Measurements from ENCODE around the gene ANKRD37. TPM values are rescaled to one million over a fixed set of nuclear protein-coding genes. Genes with fewer than 3 reads are reported as not detected.

Gene ANKRD37
- total RNA-seq, 1 experiment from 2014 or later: 5.1 TPM

- ChIA-PET POLR2A (no interaction called here), CTCF (no interaction called here)
- Histone ChIP-seq H3K36me3 (ENCODE audit: control insufficient read depth, insufficient read depth, low read length) (no peaks in the 10 kb centered on the region; the same call in none of the 2 replicates), H3K27ac (ENCODE audit: low read length) (peak overlapping the region; percentile 85), H3K4me1 (ENCODE audit: control insufficient read depth, insufficient read depth, low read length) (no peaks in the 10 kb centered on the region; the same call in 1 of the 2 replicates), H3K4me3 (ENCODE audit: low read depth in 2 of 2, low read length in 2 of 2) (peak overlapping the region; percentile 79 to 91), H3K9me3 (ENCODE audit: control insufficient read depth, insufficient read depth, low read depth, low read length) (no peaks in the 10 kb centered on the region), H3K27me3 (ENCODE audit: control insufficient read depth, insufficient read depth, low read length) (no peaks in the 10 kb centered on the region)
- ATAC-seq: peak; percentile 41
- TF ChIP-seq, protein P1, sequence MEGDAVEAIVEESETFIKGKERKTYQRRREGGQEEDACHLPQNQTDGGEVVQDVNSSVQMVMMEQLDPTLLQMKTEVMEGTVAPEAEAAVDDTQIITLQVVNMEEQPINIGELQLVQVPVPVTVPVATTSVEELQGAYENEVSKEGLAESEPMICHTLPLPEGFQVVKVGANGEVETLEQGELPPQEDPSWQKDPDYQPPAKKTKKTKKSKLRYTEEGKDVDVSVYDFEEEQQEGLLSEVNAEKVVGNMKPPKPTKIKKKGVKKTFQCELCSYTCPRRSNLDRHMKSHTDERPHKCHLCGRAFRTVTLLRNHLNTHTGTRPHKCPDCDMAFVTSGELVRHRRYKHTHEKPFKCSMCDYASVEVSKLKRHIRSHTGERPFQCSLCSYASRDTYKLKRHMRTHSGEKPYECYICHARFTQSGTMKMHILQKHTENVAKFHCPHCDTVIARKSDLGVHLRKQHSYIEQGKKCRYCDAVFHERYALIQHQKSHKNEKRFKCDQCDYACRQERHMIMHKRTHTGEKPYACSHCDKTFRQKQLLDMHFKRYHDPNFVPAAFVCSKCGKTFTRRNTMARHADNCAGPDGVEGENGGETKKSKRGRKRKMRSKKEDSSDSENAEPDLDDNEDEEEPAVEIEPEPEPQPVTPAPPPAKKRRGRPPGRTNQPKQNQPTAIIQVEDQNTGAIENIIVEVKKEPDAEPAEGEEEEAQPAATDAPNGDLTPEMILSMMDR (IDR thresholded peaks at IDR 0.05): no peak
- TF ChIP-seq, protein P2, sequence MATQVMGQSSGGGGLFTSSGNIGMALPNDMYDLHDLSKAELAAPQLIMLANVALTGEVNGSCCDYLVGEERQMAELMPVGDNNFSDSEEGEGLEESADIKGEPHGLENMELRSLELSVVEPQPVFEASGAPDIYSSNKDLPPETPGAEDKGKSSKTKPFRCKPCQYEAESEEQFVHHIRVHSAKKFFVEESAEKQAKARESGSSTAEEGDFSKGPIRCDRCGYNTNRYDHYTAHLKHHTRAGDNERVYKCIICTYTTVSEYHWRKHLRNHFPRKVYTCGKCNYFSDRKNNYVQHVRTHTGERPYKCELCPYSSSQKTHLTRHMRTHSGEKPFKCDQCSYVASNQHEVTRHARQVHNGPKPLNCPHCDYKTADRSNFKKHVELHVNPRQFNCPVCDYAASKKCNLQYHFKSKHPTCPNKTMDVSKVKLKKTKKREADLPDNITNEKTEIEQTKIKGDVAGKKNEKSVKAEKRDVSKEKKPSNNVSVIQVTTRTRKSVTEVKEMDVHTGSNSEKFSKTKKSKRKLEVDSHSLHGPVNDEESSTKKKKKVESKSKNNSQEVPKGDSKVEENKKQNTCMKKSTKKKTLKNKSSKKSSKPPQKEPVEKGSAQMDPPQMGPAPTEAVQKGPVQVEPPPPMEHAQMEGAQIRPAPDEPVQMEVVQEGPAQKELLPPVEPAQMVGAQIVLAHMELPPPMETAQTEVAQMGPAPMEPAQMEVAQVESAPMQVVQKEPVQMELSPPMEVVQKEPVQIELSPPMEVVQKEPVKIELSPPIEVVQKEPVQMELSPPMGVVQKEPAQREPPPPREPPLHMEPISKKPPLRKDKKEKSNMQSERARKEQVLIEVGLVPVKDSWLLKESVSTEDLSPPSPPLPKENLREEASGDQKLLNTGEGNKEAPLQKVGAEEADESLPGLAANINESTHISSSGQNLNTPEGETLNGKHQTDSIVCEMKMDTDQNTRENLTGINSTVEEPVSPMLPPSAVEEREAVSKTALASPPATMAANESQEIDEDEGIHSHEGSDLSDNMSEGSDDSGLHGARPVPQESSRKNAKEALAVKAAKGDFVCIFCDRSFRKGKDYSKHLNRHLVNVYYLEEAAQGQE (IDR thresholded peaks at IDR 0.05; ENCODE audit: insufficient read depth in 1 of 2, low read depth in 2 of 2, low read length in 1 of 2): no peak
- TF ChIP-seq SIN3A (IDR thresholded peaks at IDR 0.05; ENCODE audit: borderline replicate concordance, insufficient read depth, low read depth, low read length) (no peak), TCF7L2 (IDR thresholded peaks at IDR 0.05; ENCODE audit: low read depth, low read length) (no peak), POLR2AphosphoS5 (IDR thresholded peaks at IDR 0.05; ENCODE audit: low read depth, low read length) (no peak)
- DNase-seq (ENCODE audit: low read depth, low spot score): no peak
- intact Hi-C loops (cut with micrococcal nuclease; ENCODE audit: unreplicated experiment) (no loop called here), in situ Hi-C loops (cut with HindIII; ENCODE audit: low pct_unique_long_range_greater_than_20kb, low sequenced_read_pairs) (no loop called here)
- TSS peak; percentile 76 for BruUV-seq (replicated peaks)
These were observed 28.4 kb downstream of the ANKRD37 start for GRCh38 chr4:185424905-185425646.

- H3K27me3 ChIP-seq (ENCODE audit: control insufficient read depth, insufficient read depth, low read length): no peaks in the 10 kb centered on the region
- peak within 1 kb of the TSS; percentile 85 for H3K27ac ChIP-seq (ENCODE audit: low read length)
- H3K9me3 ChIP-seq (ENCODE audit: control insufficient read depth, insufficient read depth, low read depth, low read length): no peaks in the 10 kb centered on the region
- in situ Hi-C loops (cut with HindIII; ENCODE audit: low pct_unique_long_range_greater_than_20kb, low sequenced_read_pairs) (no loop called here), intact Hi-C loops (cut with micrococcal nuclease; ENCODE audit: unreplicated experiment) (no loop called here)
- no peaks in the 10 kb centered on the region; the same call in 1 of the 2 replicates for H3K4me1 ChIP-seq (ENCODE audit: control insufficient read depth, insufficient read depth, low read length)
- ChIA-PET POLR2A (interaction anchor here (0.6 kb wide), 1 partner anchor 766 kb away, joined by 3 read pairs; the partner anchor contains the start of gene CYP4V2), CTCF (interaction anchor here (0.6 kb wide), 1 partner anchor 188 kb away, joined by 5 read pairs; no protein-coding TSS in a partner anchor)
- DNase-seq (ENCODE audit: low read depth, low spot score) (peak; percentile 67), ATAC-seq (peak; percentile 98)
- no TSS peak for BruUV-seq (replicated peaks)
- H3K4me3 ChIP-seq (ENCODE audit: low read depth in 2 of 2, low read length in 2 of 2): peak within 1 kb of the TSS; percentile 79 to 91
- TF ChIP-seq SIN3A (IDR thresholded peaks at IDR 0.05; ENCODE audit: borderline replicate concordance, insufficient read depth, low read depth, low read length) (peak; percentile 68; the same call in 1 of the 2 replicates), TCF7L2 (IDR thresholded peaks at IDR 0.05; ENCODE audit: low read depth, low read length) (0 out of 2 replicates have a peak, but pooled peaks have one; percentile 32), POLR2AphosphoS5 (IDR thresholded peaks at IDR 0.05; ENCODE audit: low read depth, low read length) (no peak)
- H3K36me3 ChIP-seq (ENCODE audit: control insufficient read depth, insufficient read depth, low read length): no peaks in the 10 kb centered on the region; the same call in 1 of the 2 replicates
These were observed 29.2 kb downstream of the ANKRD37 start, which contains the start of gene UFSP2 for GRCh38 chr4:185425647-185426352. Gene UFSP2, minus strand, starts transcription at chr4:185425964. Its CDS starts 96 bp downstream, at chr4:185425868.

Data from Panc1 (cell line).